GM12891 (cell line): ENCODE measurements around the gene KIAA1755.

Source experiments
- POU2F2 ChIP-seq: IDR thresholded peaks from 2 replicates; pipeline ENCODE4 v1.6.1; 2011; ENCODE audit warnings: low read depth, mild to moderate bottlenecking, control low read depth, low read length, moderate library complexity
- TAF1 ChIP-seq: IDR thresholded peaks from 2 replicates; pipeline ENCODE4 v1.6.1; 2011; ENCODE audit warnings: low read depth, low read length, control low read depth

- TF ChIP-seq POU2F2, result no peak
- TF ChIP-seq TAF1, result no peak
Measured at GRCh38 chr20:38196076-38196475, 64.5 kb downstream of the KIAA1755 start.
